Measurements from ENCODE around the gene CAB39.
"Not testable (repeated sequence)": the region's sequence is repeated elsewhere in the genome, so short reads cannot be mapped to it uniquely, and the experiment has no call there.

CAB39 gene

DNA sequence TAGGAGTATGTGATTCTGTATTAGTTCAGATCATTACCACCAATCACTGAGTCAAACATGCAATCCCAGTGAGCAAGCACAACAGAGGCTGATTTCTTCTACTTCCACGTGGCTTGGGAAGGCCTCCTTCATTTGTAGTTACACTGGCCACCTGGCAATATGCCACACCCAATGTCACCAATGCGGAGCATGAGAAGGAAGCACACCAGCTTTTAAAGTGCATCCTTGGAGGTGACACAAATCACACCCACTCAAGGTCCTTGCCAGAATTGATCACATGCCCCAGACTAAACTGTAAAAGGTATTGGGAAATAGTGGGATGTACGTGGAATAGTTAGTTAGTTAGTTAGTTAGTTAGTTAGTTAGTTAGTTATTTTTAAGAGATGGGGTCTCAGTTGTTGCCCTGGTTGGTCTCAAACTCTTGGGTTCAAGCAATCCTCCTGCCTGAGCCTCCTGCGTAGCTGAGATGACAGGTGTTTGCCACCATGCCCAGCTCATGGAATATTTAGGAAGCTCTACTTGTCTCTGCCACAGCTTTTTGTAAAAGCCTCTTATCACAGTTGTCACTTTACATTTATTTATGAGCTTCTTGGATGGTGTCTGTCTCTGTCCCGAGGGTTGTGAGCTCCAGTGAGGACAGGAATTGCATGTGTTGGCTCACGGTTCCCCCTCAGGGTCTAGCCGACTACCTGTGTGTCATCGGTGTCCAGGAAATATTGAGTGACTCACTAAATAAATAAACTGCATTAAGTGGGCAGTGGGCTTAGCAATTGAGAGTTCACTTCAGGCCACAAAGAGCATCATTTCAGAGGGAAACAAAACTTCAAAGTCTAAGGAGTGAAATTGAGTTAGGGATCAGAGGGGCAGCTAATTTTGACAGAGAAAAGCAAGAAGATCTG, 28.1 kb upstream of the CAB39 start:
- no peak for DNase-seq (ENCODE audit: low read depth)

DNA sequence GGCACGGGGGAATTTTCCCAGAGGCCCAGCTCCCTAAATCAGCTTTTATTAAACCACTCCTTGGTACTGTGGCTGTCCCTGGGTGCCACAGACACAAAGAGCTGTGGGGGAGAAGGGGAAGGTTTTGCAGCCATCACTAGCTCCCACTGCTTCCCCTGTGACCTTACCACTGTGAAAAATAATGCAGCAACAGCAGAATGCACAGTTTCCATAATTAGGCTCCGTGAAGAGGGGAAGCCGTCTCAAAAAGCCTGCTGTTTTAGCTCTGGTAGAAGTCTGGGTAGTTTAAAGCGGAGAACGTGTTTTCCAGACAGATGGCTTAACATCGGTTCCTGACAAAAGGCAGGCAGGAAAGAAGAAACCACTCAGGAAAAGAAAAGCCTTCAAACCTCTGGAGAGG, 27.5 kb upstream of the CAB39 start:
- DNase-seq (ENCODE audit: low read depth), result no peak

DNA sequence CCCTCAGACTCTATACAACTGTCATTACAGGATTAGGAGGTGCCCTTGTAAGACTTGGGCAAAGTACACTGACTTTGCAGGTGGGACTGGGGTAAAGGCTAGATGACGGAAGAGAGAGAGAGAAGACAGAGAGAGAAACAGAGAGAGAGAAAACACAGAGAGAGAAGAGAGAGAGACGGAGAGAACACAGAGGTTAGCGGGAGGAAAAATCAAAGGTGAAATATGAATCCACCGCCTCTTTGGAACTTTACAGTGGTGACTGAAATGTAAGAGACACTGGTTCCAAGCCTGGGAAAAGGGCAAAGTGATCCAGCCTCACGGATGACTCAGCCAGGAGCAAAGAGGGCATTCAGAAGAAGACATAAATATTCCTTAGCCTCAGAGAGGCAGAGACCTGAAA, 25.1 kb upstream of the CAB39 start:
- no peak for DNase-seq (ENCODE audit: low read depth)

DNA sequence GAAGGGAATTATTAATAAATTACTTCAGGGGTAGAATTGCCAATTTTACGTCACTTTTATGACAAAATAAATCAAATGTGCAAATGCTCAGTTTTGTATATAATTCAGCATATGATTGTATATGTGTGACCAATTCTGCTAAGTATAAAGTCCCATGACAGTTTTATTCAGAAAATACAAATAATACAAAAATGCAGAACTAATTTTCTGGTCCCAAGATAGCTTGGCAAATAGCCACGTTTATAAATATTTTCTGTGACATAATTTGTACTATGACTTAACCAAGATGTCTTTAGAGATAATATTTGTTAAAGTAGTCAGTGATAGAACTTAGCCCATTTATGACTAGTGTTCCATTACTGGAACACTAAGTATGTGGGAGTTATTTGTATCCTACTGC, 24.2 kb upstream of the CAB39 start:
- DNase-seq (ENCODE audit: low read depth), result no peak

DNA sequence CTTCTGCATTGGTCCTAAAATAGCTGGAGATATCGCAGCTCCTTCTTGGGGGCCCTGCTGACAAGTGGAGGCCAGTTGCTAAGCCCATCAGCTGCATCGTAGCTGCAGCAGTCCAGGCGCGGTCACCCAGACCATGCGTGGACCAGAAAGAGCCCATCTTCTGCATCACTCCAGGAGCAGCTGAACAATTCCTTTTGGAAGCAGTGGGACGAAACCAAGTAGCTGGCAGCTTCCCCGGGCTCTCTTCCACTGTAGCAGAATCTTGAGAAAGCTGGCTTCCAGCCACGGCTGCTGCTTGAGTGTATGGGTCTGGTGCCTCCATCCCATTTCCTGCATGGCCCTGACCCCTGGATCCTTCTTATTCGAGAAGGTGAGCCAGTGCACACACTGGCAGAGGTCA, 22.2 kb upstream of the CAB39 start:
- DNase-seq (ENCODE audit: low read depth), result no peak

DNA sequence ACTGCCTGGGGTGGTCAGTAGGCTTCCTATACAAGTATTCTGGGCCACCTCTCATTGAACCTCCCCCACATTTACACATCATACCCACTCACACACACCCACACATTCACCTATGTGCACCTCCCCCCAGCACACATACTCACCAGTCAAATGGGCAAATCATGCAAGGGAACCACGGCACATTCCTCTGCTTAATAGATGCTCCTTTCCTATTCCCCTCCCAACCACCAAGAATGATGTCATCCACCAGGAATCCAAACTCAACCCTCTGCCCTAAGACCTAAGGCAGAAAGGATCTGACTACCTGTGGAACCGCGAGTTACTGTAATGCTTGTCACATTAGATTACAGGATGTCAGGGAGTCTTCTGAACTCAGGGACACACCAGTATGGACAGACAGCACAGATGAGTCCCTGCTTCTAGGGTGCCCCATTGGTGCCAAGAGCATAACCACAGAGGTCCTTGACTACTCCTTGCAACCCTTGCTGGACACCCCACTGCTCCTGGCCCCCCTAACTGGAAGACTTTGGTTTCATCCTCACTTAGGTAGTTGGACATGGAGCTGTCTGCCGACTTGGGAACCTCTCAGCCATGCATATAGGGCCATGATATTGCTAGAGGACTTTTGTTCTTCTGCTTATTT, 21.5 kb upstream of the CAB39 start:
- DNase-seq (ENCODE audit: low read depth), result no peak

DNA sequence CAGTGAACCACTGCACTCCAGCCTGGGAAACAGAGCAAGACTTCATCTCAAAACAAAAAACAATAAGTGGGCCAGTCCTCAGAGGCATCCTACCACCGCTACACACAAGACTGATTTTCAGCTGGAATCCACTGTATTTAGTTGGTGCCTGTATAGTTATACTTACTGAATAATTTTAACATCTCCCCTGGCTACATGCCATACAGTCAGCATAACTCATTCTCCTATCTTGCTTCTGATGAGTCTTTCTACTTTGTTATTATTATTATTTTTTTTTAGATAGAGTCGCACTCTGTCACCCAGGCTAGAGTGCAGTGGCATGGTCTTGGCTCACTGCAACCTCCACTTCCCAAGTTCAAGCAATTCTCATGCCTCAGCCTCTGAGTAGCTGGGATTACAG, 19.9 kb upstream of the CAB39 start:
- DNase-seq (ENCODE audit: low read depth), result no peak

DNA sequence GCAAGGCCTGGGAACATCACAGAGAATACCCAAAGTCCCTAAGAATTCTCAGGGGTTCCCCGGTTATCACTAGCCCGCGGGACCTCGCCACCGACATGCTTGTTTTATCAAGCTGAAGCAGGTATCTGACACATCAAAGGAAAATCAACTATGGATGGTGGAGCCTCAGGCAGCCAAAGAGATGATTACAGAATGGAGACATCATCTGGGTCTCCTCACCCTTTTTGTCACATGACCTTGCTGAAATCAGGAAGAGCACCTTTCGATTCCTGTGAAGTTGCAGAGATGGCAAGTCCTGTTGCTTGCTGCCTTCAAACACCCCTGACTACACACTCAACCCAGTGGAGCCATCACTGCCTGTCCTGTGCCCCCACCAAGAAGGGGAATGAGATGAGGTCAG, 19.2 kb upstream of the CAB39 start:
- no peak for DNase-seq (ENCODE audit: low read depth)

DNA sequence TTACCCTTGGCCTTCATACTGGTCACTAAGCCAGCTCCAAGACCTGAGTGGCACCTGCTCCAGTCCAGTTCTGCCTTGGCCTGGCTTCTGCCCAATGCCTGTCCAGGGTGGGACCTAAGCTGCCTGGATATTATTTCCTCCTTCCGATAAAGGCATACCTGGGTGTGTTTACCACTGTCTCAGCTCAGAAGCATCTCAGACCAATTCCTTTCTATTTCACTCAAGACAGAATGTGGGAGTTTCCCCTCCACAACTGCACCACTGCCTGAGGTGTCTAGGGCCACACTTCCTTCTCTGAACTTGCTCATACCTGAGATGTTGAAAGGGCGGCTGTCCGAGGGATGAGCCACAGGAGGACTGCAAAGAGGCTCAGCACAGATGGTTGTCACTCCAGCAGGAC, 18.4 kb upstream of the CAB39 start:
- no peak for DNase-seq (ENCODE audit: low read depth)

DNA sequence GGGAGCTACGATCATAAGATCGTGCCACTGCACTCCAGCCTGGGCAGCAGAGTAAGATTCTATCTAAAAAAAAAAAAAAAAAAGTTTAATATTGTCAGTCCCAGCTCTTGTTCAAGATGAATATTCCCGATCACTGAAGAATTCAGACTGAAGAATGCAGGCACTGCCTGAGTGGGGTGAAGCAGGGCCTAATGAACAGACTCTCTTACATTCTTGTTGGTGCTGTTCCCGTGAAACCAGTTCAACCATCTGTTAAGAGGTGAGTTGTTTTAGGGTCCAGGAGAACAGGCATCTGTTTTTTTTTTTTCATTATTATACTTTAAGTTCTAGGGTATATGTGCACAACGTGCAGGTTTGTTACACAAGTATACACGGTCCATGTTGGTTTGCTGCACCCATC, 17.1 kb upstream of the CAB39 start:
- no peak for DNase-seq (ENCODE audit: low read depth)

DNA sequence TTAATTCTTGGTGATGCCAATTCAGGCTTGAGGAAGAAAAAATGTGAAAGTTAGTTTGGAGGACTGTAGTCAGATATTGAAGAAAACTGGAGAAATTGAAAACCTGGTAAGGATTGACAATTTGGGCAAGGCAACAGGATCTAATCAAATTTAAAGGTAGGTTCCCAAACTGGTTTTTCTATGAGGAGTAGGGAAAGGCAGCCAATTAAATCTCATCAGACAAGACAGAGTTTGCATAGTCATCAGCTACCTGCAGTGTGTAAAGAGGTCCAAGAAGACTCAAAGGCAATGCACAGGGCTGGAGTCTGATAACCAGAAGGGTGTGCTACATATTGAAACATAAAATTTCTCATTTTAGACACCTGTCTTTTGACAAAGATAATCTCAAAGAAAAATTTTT, 16.0 kb upstream of the CAB39 start:
- no peak for DNase-seq (ENCODE audit: low read depth)

DNA sequence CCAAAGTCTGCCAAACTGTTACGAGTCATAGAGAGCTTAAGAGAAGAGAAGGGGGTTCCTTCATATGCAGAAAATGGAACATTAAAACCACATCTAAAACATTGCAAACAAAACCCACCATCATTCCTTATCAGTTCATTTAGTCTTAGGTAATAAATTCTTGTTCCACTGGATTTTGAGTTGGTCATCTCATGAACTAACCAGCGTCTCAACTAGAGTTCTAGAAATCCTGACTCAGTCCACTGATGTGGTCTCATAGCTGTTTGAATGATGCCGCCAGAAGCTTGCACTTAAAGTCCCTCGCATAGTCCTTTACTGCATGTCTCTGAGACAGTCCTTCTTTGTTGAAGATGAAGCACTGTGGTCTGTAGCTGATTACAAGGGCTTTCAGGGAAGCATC, 15.0 kb upstream of the CAB39 start:
- no peak for DNase-seq (ENCODE audit: low read depth)

DNA sequence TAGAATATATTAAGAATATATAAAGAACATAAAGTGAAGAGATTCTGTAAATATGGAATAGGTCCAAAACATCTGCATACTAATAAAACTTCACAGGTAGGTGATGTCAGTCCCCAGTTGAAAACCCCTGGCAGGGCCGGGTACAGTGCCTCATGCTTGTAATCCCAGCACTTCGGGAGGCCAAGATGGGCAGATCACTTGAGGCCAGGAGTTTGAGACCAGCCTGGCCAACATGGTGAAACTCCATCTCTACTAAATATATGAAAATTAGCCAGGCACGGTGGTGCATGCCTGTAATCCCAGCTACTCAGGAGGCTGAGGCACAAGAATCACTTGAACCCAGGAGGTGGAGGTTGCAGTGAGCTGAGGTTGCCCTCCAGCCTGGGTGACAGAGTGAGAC, 13.9 kb upstream of the CAB39 start:
- DNase-seq (ENCODE audit: low read depth), result not testable (repeated sequence)

DNA sequence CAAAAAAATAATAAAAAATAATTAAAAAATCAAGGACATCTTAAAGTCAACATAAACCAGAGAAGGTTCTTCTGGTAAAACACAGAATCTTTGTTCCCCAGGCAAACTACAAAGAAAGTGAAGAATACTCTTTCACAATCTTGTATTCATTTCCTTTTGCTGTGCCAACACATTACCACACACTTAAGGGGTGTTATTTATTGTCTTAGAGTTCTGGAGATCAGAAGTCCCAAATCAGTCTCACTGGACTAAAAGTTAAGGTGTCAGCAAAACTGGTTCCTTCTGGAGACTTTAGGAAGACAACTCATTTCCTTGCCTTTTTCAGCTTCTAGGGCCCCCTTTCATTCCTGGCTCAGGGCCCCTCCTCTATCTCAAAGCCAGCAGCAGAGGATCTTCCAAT, 12.2 kb upstream of the CAB39 start:
- DNase-seq (ENCODE audit: low read depth), result no peak

DNA sequence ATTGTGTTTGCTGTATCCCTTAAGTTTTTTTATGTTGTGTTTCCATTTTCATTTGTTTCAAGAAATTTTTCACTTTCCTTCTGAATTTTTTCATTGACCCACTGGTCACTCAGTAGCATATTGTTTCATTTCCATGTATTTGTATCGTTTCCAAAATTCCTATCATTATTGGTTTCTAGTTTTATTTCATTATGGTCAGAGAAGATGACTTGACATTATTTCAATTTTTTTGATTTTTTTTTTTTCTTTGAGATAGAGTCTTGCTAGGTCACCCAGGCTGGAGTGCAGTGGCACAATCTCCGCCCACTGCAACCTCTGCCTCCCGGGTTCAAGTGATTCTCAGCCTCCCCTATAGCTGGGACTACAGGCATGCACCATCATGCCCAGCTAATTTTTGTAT, 11.3 kb upstream of the CAB39 start:
- DNase-seq (ENCODE audit: low read depth), result no peak

DNA sequence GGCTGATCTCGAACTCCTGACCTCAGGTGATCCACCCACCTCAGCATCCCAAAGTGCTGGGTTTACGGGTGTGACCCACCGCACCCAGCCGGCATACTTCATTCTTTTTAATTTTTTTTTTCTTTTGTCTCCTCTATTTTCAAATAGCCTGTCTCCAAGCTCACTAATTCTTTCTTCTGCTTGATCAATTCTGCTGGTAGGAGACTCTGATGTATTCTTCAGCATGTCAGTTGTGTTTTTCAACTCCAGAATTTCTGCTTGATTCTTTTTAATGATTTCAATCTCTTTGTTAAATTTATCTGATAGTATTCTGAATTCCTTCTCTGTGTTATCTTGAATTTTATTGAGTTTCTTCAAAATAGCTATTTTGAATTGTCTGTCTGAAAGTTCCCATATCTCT, 10.2 kb upstream of the CAB39 start:
- DNase-seq (ENCODE audit: low read depth), result not testable (repeated sequence)

DNA sequence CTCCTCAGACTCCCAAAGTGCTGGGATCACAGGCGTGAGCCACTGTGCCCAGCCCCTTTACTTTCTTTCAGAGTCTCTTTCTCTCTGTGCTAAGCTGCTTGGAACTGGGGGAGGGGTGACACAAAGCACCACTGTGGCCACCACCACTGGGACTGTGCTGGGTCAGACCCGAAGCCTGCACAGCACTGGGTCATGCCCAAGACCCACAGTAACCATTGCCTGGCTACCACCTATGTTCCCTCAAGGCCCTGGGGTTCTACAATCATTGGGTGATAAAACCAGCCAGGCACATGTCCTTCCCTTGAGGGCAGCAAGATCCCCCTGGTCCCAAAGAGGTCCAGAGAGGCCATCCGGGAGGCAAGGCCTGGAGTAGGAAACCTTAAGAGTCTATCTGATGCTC, 9.1 kb upstream of the CAB39 start:
- no peak for DNase-seq (ENCODE audit: low read depth)

DNA sequence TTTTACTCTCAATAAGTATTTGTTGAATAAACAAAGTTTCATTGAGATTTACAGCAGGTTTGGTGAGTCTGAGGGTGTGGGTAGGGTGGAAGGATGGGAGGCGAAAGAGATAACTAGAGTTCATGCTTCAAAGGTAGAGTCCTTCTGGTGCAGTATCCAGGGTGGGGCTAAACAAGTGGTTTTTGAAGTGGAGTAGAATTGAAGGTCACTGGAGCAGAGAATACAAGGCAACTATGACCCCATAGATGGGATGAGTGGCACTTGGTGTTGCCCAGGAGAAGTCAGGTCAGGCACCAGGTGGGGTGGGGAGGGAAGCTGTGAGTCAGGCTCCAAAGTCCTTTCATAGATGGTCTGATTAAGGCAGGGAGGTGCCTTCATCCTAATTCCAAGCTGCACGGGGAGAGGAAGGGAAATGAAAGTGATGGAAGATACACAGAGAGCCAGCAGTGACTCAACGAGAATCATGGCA, 6.6 kb upstream of the CAB39 start:
- DNase-seq (ENCODE audit: low read depth), result no peak

DNA sequence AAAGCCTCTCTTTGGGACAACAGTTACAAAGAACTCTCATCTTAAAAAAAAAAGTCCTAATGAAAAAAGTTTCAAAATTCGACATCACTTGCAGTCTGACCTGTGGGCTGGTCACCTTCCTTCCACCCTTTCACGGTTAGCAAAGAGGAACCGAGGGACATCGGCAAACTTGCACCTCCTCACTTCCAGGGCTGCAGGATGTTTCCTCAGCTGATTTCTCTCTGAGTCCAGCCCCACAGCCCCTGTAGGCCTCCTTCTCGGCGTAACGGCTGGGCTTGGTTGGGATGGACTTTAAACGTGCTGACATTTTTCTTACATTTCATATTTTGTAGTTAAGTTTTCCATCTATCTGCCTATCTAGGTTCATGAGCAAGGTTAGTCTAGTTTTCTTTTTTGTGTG, 5.7 kb upstream of the CAB39 start:
- DNase-seq (ENCODE audit: low read depth), result no peak

DNA sequence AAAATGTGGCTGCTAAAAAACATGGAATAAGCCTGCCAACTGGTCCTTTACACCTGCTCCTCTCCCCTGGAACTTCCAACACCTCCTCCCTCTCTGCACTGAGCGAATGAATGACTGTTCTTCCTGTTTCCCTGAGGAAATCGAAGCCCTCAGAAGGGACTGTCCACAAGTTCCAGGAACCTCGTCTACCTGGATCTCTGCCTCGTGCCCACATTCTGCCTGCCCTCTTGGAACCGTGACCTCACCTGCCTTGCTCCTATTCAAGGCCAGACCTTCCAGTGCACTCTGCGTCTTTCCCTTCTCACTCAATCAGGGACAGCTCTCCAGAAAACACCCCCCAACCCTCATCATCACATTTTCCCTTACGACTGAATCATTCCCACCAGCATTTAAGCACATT, 4.4 kb upstream of the CAB39 start:
- no peak for DNase-seq (ENCODE audit: low read depth)

DNA sequence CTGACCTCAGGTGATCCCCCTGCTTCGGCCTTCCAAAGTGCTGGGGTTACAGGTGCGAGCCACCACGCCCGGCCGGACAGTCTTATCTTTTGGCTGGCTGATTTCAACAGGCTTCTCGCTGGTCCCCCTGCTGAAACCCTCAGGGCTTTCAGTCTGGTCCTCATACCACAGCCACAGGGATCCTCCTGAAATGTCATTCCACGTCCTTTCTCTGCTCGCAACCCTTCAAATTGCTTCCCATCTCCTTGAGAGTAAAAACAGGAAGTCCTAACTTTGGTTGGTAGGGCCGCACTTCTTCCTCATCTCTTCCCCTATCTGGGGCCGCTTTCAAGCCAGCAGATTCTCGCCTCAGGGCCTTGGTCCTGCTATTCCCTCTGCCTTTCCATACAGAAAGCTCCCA, 1.4 kb upstream of the CAB39 start:
- DNase-seq (ENCODE audit: low read depth), result no peak

DNA sequence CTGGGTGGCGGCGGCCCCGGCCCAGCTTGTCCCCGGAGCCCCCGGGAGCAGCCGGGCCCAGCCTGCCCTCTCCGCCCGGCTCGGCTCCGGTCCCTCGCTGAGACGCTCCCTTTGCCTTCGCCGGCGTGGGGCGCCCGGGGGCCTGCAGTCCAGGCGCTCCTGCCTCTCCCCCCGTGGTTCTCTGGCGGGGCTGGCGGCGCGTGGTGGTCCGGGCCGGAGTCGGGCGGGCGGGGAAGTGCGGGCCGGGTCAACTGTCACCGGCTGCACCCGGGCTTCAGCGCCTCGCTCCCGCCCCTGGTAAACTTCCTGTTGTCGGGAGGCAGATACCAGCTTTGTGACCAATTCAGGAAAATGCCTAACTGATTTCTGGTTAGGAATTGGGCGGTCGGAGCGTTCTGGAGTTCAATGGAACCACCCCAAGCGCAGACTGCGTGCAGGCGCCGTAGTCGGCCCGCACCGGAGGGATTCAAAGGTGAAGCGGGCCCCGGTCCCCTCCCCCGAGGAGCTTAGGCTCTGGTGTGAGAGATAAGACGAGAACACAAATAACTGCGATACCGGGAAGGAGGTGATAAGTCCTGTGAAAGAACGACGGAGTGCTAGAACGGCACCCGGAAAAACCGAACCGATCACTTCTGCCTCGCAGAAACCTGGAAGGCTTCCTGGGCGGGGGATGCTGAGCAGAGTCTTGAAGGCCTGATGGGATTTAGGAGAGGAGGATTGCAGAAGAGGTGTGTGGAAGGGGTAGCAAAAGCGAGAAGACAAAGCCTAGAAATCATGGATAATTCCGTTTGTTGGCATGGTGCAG, 891 bp downstream of the CAB39 start:
- no peak for DNase-seq (ENCODE audit: low read depth)

DNA sequence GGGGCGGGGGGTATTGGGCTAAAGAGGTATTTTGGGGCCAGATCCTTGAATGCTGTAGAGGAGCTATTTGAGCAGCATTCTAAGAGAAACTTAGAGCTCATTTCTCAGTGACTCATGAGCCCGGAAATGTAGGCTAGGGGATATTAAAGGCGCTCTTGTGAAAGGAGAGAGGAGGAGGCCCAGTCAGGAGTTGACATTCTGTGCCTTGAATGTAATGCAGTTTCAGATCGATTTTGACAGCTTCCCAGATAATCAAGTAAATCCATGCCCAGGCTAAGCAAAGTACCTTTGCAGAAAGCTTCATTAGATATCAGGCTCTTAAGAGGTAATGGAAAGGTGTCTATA, 1.5 kb downstream of the CAB39 start:
- DNase-seq (ENCODE audit: low read depth), result peak; percentile 53

All from GM04503 (cell line).